PC-3 (cell line): ENCODE data around the gene HAPLN3.

ENCODE experiments used
- EZH2 ChIP-seq: fragments of 300-600 bp; sonication (generic); IDR thresholded peaks from one replicate; pipeline ENCODE4 v1.6.1; 2017; ENCODE audit warnings: antibody characterized with exemption, mild to moderate bottlenecking, low read length; ENCODE audit not compliant: unreplicated experiment
- TF ChIP-seq, protein P1 (sequence below): fragments of 300-600 bp; sonication (generic); conservative IDR thresholded peaks from 2 replicates; pipeline ENCODE4 v1.5.1; 2017; ENCODE audit warnings: antibody characterized with exemption, low read depth, mild to moderate bottlenecking, low read length

- no peak for TF ChIP-seq EZH2
- TF ChIP-seq, protein P1, sequence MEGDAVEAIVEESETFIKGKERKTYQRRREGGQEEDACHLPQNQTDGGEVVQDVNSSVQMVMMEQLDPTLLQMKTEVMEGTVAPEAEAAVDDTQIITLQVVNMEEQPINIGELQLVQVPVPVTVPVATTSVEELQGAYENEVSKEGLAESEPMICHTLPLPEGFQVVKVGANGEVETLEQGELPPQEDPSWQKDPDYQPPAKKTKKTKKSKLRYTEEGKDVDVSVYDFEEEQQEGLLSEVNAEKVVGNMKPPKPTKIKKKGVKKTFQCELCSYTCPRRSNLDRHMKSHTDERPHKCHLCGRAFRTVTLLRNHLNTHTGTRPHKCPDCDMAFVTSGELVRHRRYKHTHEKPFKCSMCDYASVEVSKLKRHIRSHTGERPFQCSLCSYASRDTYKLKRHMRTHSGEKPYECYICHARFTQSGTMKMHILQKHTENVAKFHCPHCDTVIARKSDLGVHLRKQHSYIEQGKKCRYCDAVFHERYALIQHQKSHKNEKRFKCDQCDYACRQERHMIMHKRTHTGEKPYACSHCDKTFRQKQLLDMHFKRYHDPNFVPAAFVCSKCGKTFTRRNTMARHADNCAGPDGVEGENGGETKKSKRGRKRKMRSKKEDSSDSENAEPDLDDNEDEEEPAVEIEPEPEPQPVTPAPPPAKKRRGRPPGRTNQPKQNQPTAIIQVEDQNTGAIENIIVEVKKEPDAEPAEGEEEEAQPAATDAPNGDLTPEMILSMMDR: no peak
Measured at GRCh38 chr15:88905576-88905975, 10.2 kb upstream of the HAPLN3 start.
